Right atrium auricular region (tissue), 2 donors: Measurements from ENCODE around the gene SLC39A6. TPM values are rescaled to one million over a fixed set of nuclear protein-coding genes. Genes with fewer than 3 reads are reported as not detected.
"Not testable (repeated sequence)": the region's sequence is repeated elsewhere in the genome, so short reads cannot be mapped to it uniquely, and the experiment has no call there.

Experiments used
- DNase-seq: peaks from one replicate; pipeline ENCODE4 v3.0.0-alpha.2; 2019; ENCODE audit warnings: low spot score
- H3K27ac ChIP-seq, 2 donors: fragments of 200-600 bp; sonication (generic); 1 replicate in 1 of 2; 2 replicates in 1 of 2; pipeline ENCODE4 v1.5.1; 2016 to 2019
- H3K27me3 ChIP-seq, 2 donors: fragments of 200-600 bp; sonication (generic); one replicate each; pipeline versions ENCODE4 v1.5.1 to v1.6.0; 2017 to 2019
- H3K36me3 ChIP-seq: fragments of 200-600 bp; sonication (generic); one replicate; pipeline ENCODE4 v1.5.1; 2016
- H3K4me1 ChIP-seq, 2 donors: fragments of 200-600 bp; sonication (generic); one replicate each; pipeline versions ENCODE4 v1.5.1 to v1.6.0; 2017 to 2019
- H3K4me3 ChIP-seq, 2 donors: fragments of 200-600 bp; sonication (generic); 1 replicate in 1 of 2; 2 replicates in 1 of 2; pipeline ENCODE4 v1.5.1; 2017 to 2019; ENCODE audit warnings: mild to moderate bottlenecking in 1 of 2, moderate library complexity in 1 of 2
- H3K9me3 ChIP-seq, 2 donors: fragments of 200-600 bp; sonication (generic); one replicate each; pipeline ENCODE4 v1.5.1; 2019
- CTCF ChIP-seq, 2 donors: fragments of 200-600 bp; sonication (generic); IDR thresholded peaks; one replicate each; pipeline ENCODE4 v1.5.1; 2019; ENCODE audit warnings: antibody characterized with exemption in 2 of 2
- total RNA-seq, 2 donors: library from RNA; depleted of rRNA; stranded (reverse); fragments of >200 nt; gene quantifications; one replicate each; pipeline ENCODE4 v1.1.0, GENCODE V29; 2016

Gene SLC39A6
- total RNA-seq, 2 donors from 2014 or later: 15.9 to 20.0 TPM

GRCh38 chr18:36083729-36084128 is 45.4 kb downstream of the SLC39A6 start:
- DNase-seq: no peak
- Histone ChIP-seq H3K4me1 (no peaks in the 10 kb centered on the region), H3K36me3 (no peaks in the 10 kb centered on the region), H3K27me3 (no peaks in the 10 kb centered on the region), H3K9me3 (peaks cover 0 to 15% of the 10 kb centered on the region in 2 donors), H3K4me3 (no peak overlapping the region), H3K27ac (no peak overlapping the region)
- TF ChIP-seq CTCF (IDR thresholded peaks at IDR 0.05): no peak

GRCh38 chr18:36081118-36081517 is 48.0 kb downstream of the SLC39A6 start:
- H3K4me3 ChIP-seq, H3K4me1 ChIP-seq, DNase-seq, H3K27me3 ChIP-seq, H3K36me3 ChIP-seq, H3K27ac ChIP-seq: not testable (repeated sequence)
- H3K9me3 ChIP-seq: peaks cover 0 to 15% of the 10 kb centered on the region in 2 donors

GRCh38 chr18:36078751-36079529 is 50.2 kb downstream of the SLC39A6 start:
- DNase-seq: no peak
- Histone ChIP-seq H3K27ac (no peak overlapping the region), H3K27me3 (no peaks in the 10 kb centered on the region), H3K36me3 (no peaks in the 10 kb centered on the region), H3K9me3 (peaks cover 0 to 15% of the 10 kb centered on the region in 2 donors), H3K4me1 (no peaks in the 10 kb centered on the region), H3K4me3 (no peak overlapping the region)
- TF ChIP-seq CTCF (IDR thresholded peaks at IDR 0.05): no peak

- H3K9me3 ChIP-seq: peaks cover 0 to 15% of the 10 kb centered on the region in 2 donors
- H3K27ac ChIP-seq, H3K36me3 ChIP-seq, DNase-seq, H3K4me1 ChIP-seq, H3K4me3 ChIP-seq, H3K27me3 ChIP-seq: not testable (repeated sequence)
These were observed 51.4 kb downstream of the SLC39A6 start for GRCh38 chr18:36077764-36078163.

- Histone ChIP-seq H3K27me3 (no peaks in the 10 kb centered on the region), H3K27ac (no peak overlapping the region), H3K4me1 (no peaks in the 10 kb centered on the region), H3K4me3 (no peak overlapping the region), H3K9me3 (peaks cover 0 to 13% of the 10 kb centered on the region in 2 donors), H3K36me3 (no peaks in the 10 kb centered on the region)
- no peak for DNase-seq
- TF ChIP-seq CTCF (IDR thresholded peaks at IDR 0.05): no peak
These were observed 53.1 kb downstream of the SLC39A6 start for GRCh38 chr18:36075862-36076587.

GRCh38 chr18:36074435-36074834 is 54.7 kb downstream of the SLC39A6 start:
- Histone ChIP-seq H3K9me3 (no peaks in the 10 kb centered on the region), H3K4me1 (no peaks in the 10 kb centered on the region), H3K27ac (no peak overlapping the region), H3K4me3 (no peak overlapping the region), H3K36me3 (no peaks in the 10 kb centered on the region), H3K27me3 (no peaks in the 10 kb centered on the region)
- DNase-seq: no peak
- TF ChIP-seq CTCF (IDR thresholded peaks at IDR 0.05): no peak
